ENCODE results near the gene SUN2. TPM values are rescaled to one million over a fixed set of nuclear protein-coding genes. Genes with fewer than 3 reads are reported as not detected.

SUN2 gene
- total and polyA plus RNA-seq, 9 of the 15 experiments (the other 6 are each of a cell fraction or from before 2014, with no cell fraction given), result 0.11 to 42.6 (median 16.7) TPM

- TF ChIP-seq MAZ (CRISPR knock-in tag; conservative IDR thresholded peaks at IDR 0.05 in 1 of 2, IDR thresholded peaks at IDR 0.05 in 1 of 2), result peak in 1 of 2 experiments; percentile 80; a peak in 2 of 4 replicates
- TF ChIP-seq CREBBP (IDR thresholded peaks at IDR 0.05; ENCODE audit: low read depth, low read length), result no peak
- no peak for TF ChIP-seq ETV1 (tag; conservative IDR thresholded peaks at IDR 0.05; ENCODE audit: low read depth)
- no peak for TF ChIP-seq NR1H2 (CRISPR knock-in tag; IDR thresholded peaks at IDR 0.05)
- no peak; the same call in 1 of the 2 replicates for TF ChIP-seq LCOR (CRISPR knock-in tag; IDR thresholded peaks at IDR 0.05)
- no peak for TF ChIP-seq ZNF444 (CRISPR knock-in tag; IDR thresholded peaks at IDR 0.05)
- TF ChIP-seq FOXJ3 (CRISPR knock-in tag; IDR thresholded peaks at IDR 0.05), result no peak
- no peak for TF ChIP-seq ZNF764 (CRISPR knock-in tag; IDR thresholded peaks at IDR 0.05; ENCODE audit: low read depth)
- TF ChIP-seq KLF16 (IDR thresholded peaks at IDR 0.05), result no peak
- TF ChIP-seq VEZF1 (CRISPR knock-in tag; IDR thresholded peaks at IDR 0.05), result peak; percentile 85
- TF ChIP-seq SIN3A (IDR thresholded peaks at IDR 0.05; ENCODE audit: borderline replicate concordance in 2 of 2, control insufficient read depth in 1 of 2, low read depth in 2 of 2, low read length in 2 of 2), result peak in 1 of 2 experiments; percentile 68; a peak in 1 of 4 replicates
- TF ChIP-seq E2F1 (CRISPR knock-in tag; IDR thresholded peaks at IDR 0.05), result no peak; the same call in none of the 2 replicates
- no peak for TF ChIP-seq STAT5B (CRISPR knock-in tag; IDR thresholded peaks at IDR 0.05)
- no peak for TF ChIP-seq ZC3H4 (CRISPR knock-in tag; IDR thresholded peaks at IDR 0.05; ENCODE audit: borderline replicate concordance)
- no peak for TF ChIP-seq BRD4 (IDR thresholded peaks at IDR 0.05)
- TF ChIP-seq GTF3C2 (IDR thresholded peaks at IDR 0.05; ENCODE audit: borderline replicate concordance, extremely low read depth, insufficient read length), result no peak
- TF ChIP-seq FOXO4 (CRISPR knock-in tag; IDR thresholded peaks at IDR 0.05), result no peak
- TF ChIP-seq SIX5 (IDR thresholded peaks at IDR 0.05; ENCODE audit: borderline replicate concordance in 1 of 2, insufficient read depth in 1 of 2, low read depth in 1 of 2, low read length in 2 of 2), result no peak
Measured at GRCh38 chr22:38705235-38706100, 50.3 kb downstream of the SUN2 start, which contains the start of gene GTPBP1 (continued).
